HL-60 (cell line): Measurements from ENCODE around the gene BNIP1.

Experiments used
- GABPA ChIP-seq: IDR thresholded peaks from 2 replicates; pipeline ENCODE4 v1.6.1; 2012; ENCODE audit warnings: low read depth
- POLR2AphosphoS5 ChIP-seq: IDR thresholded peaks from 2 replicates; pipeline ENCODE4 v1.6.1; 2012; ENCODE audit warnings: low read depth
- SPI1 ChIP-seq: IDR thresholded peaks from 2 replicates; pipeline ENCODE4 v1.6.1; 2012; ENCODE audit warnings: low read depth, mild to moderate bottlenecking, borderline replicate concordance
- TF ChIP-seq, protein P1 (sequence below): IDR thresholded peaks from one replicate; pipeline ENCODE4 v1.5.1; 2011; ENCODE audit warnings: low read length, control low read depth, inconsistent platforms; ENCODE audit not compliant: insufficient read depth
- TF ChIP-seq, protein P2 (sequence below): IDR thresholded peaks from 2 replicates; pipeline ENCODE4 v1.6.1; 2012; ENCODE audit warnings: low read depth; ENCODE audit not compliant: insufficient replicate concordance

DNA sequence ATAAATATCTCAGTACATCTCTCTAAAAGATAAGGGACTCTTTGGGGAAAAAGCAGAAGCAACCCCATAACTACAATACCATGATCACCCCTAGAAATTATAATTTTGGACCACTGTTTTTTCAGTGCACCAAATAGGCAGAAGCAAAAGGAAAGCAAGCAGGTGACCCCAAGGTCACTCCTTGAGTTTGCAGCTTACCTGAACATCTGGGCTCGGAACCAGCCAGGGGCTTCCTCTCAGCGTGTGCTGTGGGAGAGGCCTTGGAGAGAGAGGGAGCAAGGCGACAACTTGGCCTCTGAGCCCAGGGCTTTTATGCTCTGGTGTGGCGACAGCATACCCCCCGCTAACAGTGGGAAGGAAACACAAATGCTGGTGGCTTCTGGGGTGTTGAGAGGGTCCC, 16.8 kb downstream of the BNIP1 start:
- TF ChIP-seq, protein P1, sequence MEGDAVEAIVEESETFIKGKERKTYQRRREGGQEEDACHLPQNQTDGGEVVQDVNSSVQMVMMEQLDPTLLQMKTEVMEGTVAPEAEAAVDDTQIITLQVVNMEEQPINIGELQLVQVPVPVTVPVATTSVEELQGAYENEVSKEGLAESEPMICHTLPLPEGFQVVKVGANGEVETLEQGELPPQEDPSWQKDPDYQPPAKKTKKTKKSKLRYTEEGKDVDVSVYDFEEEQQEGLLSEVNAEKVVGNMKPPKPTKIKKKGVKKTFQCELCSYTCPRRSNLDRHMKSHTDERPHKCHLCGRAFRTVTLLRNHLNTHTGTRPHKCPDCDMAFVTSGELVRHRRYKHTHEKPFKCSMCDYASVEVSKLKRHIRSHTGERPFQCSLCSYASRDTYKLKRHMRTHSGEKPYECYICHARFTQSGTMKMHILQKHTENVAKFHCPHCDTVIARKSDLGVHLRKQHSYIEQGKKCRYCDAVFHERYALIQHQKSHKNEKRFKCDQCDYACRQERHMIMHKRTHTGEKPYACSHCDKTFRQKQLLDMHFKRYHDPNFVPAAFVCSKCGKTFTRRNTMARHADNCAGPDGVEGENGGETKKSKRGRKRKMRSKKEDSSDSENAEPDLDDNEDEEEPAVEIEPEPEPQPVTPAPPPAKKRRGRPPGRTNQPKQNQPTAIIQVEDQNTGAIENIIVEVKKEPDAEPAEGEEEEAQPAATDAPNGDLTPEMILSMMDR, result no peak
- TF ChIP-seq POLR2AphosphoS5 (no peak), GABPA (no peak), SPI1 (no peak)
- TF ChIP-seq, protein P2, sequence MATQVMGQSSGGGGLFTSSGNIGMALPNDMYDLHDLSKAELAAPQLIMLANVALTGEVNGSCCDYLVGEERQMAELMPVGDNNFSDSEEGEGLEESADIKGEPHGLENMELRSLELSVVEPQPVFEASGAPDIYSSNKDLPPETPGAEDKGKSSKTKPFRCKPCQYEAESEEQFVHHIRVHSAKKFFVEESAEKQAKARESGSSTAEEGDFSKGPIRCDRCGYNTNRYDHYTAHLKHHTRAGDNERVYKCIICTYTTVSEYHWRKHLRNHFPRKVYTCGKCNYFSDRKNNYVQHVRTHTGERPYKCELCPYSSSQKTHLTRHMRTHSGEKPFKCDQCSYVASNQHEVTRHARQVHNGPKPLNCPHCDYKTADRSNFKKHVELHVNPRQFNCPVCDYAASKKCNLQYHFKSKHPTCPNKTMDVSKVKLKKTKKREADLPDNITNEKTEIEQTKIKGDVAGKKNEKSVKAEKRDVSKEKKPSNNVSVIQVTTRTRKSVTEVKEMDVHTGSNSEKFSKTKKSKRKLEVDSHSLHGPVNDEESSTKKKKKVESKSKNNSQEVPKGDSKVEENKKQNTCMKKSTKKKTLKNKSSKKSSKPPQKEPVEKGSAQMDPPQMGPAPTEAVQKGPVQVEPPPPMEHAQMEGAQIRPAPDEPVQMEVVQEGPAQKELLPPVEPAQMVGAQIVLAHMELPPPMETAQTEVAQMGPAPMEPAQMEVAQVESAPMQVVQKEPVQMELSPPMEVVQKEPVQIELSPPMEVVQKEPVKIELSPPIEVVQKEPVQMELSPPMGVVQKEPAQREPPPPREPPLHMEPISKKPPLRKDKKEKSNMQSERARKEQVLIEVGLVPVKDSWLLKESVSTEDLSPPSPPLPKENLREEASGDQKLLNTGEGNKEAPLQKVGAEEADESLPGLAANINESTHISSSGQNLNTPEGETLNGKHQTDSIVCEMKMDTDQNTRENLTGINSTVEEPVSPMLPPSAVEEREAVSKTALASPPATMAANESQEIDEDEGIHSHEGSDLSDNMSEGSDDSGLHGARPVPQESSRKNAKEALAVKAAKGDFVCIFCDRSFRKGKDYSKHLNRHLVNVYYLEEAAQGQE, result no peak
